ENCODE data around the gene CCR5AS.

Gene CCR5AS

DNA sequence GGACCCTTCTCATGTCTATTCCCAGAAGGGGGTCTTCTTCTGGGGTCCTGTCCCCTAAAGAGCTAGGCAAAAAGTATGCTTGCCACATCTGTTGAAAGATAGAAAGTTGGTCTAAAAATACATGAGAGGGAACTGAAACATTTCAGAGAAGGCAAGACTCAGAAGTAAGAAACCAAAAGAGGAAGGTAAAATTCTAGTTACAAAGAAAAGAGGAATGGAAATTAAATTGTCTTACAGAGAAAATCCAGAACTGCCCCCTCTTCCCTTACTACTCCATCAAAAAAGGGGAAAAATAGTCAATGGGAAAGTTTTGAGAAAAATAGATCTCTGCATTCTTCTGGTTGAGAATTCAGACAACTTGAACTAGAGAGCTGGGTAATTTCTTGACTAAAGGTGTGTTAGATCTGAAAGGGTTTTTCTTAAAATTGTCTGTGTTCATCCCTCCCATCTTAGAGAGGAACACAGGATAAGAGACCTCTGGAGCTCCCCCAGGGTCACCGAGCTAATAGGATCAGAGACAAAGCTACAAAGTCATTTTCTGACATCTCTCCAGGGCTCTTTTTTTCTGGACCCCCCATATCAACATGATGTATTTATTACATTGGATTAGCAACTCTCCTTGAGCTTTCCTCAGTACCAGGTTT lies 85.3 kb downstream of the CCR5AS start:
- no peak overlapping the region for H3K9ac ChIP-seq
- no peak overlapping the region for H3K4me3 ChIP-seq (IDR thresholded peaks at IDR 0.05; ENCODE audit: insufficient read depth, low read depth, low read length)
- no peaks in the 10 kb centered on the region for H3K79me2 ChIP-seq (ENCODE audit: insufficient read depth, low read depth)
- H2AFZ ChIP-seq (ENCODE audit: low read depth), result no peak overlapping the region
- H3K4me1 ChIP-seq (ENCODE audit: low read depth, poor library complexity, severe bottlenecking), result peaks cover 6% of the 10 kb centered on the region
- TF ChIP-seq, protein P1, sequence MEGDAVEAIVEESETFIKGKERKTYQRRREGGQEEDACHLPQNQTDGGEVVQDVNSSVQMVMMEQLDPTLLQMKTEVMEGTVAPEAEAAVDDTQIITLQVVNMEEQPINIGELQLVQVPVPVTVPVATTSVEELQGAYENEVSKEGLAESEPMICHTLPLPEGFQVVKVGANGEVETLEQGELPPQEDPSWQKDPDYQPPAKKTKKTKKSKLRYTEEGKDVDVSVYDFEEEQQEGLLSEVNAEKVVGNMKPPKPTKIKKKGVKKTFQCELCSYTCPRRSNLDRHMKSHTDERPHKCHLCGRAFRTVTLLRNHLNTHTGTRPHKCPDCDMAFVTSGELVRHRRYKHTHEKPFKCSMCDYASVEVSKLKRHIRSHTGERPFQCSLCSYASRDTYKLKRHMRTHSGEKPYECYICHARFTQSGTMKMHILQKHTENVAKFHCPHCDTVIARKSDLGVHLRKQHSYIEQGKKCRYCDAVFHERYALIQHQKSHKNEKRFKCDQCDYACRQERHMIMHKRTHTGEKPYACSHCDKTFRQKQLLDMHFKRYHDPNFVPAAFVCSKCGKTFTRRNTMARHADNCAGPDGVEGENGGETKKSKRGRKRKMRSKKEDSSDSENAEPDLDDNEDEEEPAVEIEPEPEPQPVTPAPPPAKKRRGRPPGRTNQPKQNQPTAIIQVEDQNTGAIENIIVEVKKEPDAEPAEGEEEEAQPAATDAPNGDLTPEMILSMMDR (conservative IDR thresholded peaks at IDR 0.05; ENCODE audit: low read depth, low read length), result no peak
- no peaks in the 10 kb centered on the region for H4K20me1 ChIP-seq (ENCODE audit: insufficient read depth)
- no peaks in the 10 kb centered on the region for H3K27me3 ChIP-seq (ENCODE audit: insufficient read depth, low read depth)
- H3K36me3 ChIP-seq (ENCODE audit: insufficient read depth), result no peaks in the 10 kb centered on the region
- no peak overlapping the region for H3K27ac ChIP-seq
- no peak overlapping the region for H3K4me2 ChIP-seq

DNA sequence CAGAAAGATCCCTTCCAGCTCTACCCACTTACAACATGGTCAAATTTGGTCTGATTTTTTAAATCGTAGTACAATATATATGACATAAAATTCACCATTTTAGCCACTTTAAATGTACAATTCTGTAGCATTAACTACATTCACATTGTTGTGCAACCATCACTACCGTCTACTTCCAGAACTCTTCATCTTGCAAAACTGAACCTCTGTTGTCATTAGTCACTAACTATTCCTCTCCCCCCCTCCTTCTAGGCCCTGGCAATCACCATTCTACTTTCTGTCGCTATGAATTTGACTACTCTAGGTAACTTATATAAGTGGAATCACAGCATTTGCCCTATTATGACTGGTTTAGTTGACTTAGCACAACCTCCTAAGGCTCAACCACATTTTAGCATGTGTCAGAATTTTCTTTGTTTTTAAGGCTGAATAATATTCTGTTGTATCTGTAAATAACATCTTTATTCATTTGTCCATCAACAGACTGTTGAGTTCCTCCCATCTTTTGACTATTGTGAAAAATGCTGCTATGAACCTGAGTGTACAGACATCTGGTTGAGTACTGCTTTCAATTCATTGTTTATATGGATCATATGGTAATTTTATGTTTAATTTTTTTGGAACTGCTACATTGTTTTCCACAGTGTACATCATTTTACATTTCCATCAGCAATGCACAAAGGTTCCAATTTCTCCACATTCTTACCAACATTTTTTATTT lies 88.5 kb downstream of the CCR5AS start:
- Histone ChIP-seq H3K79me2 (ENCODE audit: insufficient read depth, low read depth) (no peaks in the 10 kb centered on the region), H4K20me1 (ENCODE audit: insufficient read depth) (no peaks in the 10 kb centered on the region), H3K4me2 (no peak overlapping the region), H2AFZ (ENCODE audit: low read depth) (no peak overlapping the region), H3K36me3 (ENCODE audit: insufficient read depth) (no peaks in the 10 kb centered on the region), H3K27me3 (ENCODE audit: insufficient read depth, low read depth) (no peaks in the 10 kb centered on the region), H3K4me3 (IDR thresholded peaks at IDR 0.05; ENCODE audit: insufficient read depth, low read depth, low read length) (no peak overlapping the region), H3K9ac (no peak overlapping the region), H3K4me1 (ENCODE audit: low read depth, poor library complexity, severe bottlenecking) (peaks cover 26% of the 10 kb centered on the region), H3K27ac (no peak overlapping the region)
- TF ChIP-seq, protein P1 (conservative IDR thresholded peaks at IDR 0.05; ENCODE audit: low read depth, low read length), result no peak

DNA sequence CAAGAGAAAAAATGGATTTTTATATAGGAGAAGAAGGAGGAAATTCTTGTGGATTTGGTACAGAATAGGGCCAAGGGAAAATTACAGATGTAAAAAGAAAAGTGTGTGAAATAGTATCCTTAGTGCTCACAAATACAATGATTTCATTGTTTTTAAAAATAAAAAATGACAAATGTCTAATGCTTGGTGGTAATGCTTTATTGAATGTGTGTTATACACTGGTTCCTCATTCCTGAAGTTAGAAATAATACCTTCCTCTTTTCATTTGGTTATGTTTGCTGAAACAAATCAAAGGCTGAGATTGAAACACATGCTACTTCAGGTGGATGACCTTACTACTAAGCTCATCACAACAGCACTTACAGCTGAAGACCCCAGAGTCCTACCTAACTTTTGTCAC lies 90.7 kb downstream of the CCR5AS start:
- Histone ChIP-seq H3K9ac (no peak overlapping the region), H3K36me3 (ENCODE audit: insufficient read depth) (no peaks in the 10 kb centered on the region), H3K79me2 (ENCODE audit: insufficient read depth, low read depth) (no peaks in the 10 kb centered on the region), H3K4me2 (no peak overlapping the region), H3K27me3 (ENCODE audit: insufficient read depth, low read depth) (no peaks in the 10 kb centered on the region), H3K4me1 (ENCODE audit: low read depth, poor library complexity, severe bottlenecking) (peaks cover 21% of the 10 kb centered on the region), H3K27ac (no peak overlapping the region), H4K20me1 (ENCODE audit: insufficient read depth) (no peaks in the 10 kb centered on the region), H3K4me3 (IDR thresholded peaks at IDR 0.05; ENCODE audit: insufficient read depth, low read depth, low read length) (no peak overlapping the region), H2AFZ (ENCODE audit: low read depth) (no peak overlapping the region)
- TF ChIP-seq, protein P1 (conservative IDR thresholded peaks at IDR 0.05; ENCODE audit: low read depth, low read length), result no peak

DNA sequence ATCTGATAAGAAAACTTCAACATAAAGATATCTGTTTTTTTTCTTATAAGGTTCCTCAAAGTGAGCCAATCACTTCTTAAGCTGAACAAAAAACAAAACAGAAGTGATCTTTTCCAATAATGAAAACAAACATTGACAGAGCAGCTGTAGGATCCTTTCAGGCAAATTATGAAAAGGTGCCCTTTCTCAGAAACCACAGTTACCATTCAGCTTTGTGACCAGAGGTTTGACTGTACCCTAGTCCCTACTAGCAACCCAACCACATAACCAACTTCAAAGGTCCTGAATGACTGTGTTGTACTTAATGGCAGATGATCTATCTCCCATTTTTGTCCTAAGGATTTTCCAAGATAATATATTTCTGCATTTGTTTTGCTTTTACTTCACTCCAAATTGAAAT lies 92.3 kb downstream of the CCR5AS start:
- Histone ChIP-seq H3K79me2 (ENCODE audit: insufficient read depth, low read depth) (no peaks in the 10 kb centered on the region), H3K4me3 (IDR thresholded peaks at IDR 0.05; ENCODE audit: insufficient read depth, low read depth, low read length) (no peak overlapping the region), H2AFZ (ENCODE audit: low read depth) (no peak overlapping the region), H3K4me1 (ENCODE audit: low read depth, poor library complexity, severe bottlenecking) (peaks cover 19% of the 10 kb centered on the region), H3K27ac (peak overlapping the region; percentile 43; the same call in 1 of the 2 replicates), H3K4me2 (peak overlapping the region; percentile 64), H3K27me3 (ENCODE audit: insufficient read depth, low read depth) (no peaks in the 10 kb centered on the region), H3K9ac (no peak overlapping the region), H3K36me3 (ENCODE audit: insufficient read depth) (no peaks in the 10 kb centered on the region), H4K20me1 (ENCODE audit: insufficient read depth) (no peaks in the 10 kb centered on the region)
- TF ChIP-seq, protein P1 (conservative IDR thresholded peaks at IDR 0.05; ENCODE audit: low read depth, low read length), result no peak
